ENCODE results near the gene GJD3. TPM values are rescaled to one million over a fixed set of nuclear protein-coding genes. Genes with fewer than 3 reads are reported as not detected.
A peak's percentile ranks its signal among the peaks of the same experiment; 100 is the strongest.

GJD3 gene
- total RNA-seq, 1 donor from 2014 or later: not detected

GRCh38 chr17:40319651-40320540, 44.6 kb downstream of the GJD3 start:
- DNase-seq (ENCODE audit: low spot score): no peak
- Histone ChIP-seq H3K79me2 (ENCODE audit: low read depth) (peaks cover 21% of the 10 kb centered on the region), H3F3A (ENCODE audit: low read depth) (peaks cover 23% of the 10 kb centered on the region), H3K27ac (no peak overlapping the region), H3K4me2 (peak overlapping the region; percentile 91), H2AFZ (replicated peaks) (no peak overlapping the region), H3K4me3 (no peak overlapping the region), H3K9ac (no peak overlapping the region), H3K36me3 (no peaks in the 10 kb centered on the region), H3K27me3 (peaks cover 31% of the 10 kb centered on the region), H3K9me3 (ENCODE audit: low read depth) (no peaks in the 10 kb centered on the region), H4K20me1 (ENCODE audit: low read depth) (peaks cover 59% of the 10 kb centered on the region), H3K4me1 (peaks cover 36% of the 10 kb centered on the region)
- H3K4me3 Mint-ChIP-seq: peak overlapping the region; percentile 91
- TF ChIP-seq EZH2 (IDR thresholded peaks at IDR 0.05) (no peak), EZH2phosphoT487 (IDR thresholded peaks at IDR 0.05) (no peak), CTCF (IDR thresholded peaks at IDR 0.05) (no peak)
- H3K4me1 Mint-ChIP-seq: peaks cover 61% of the 10 kb centered on the region
- peaks cover 7% of the 10 kb centered on the region for H3K27me3 Mint-ChIP-seq (ENCODE audit: insufficient read depth, low read depth)
- no peaks in the 10 kb centered on the region for H3K9me3 Mint-ChIP-seq
- no peaks in the 10 kb centered on the region for H3K36me3 Mint-ChIP-seq
- H3K27ac Mint-ChIP-seq: no peak overlapping the region

- peak overlapping the region; percentile 91 for H3K4me2 ChIP-seq
- Mint-ChIP-seq H3K4me3 (peak overlapping the region; percentile 91), H3K36me3 (no peaks in the 10 kb centered on the region), H3K9me3 (no peaks in the 10 kb centered on the region), H3K27ac (peak overlapping the region; percentile 69), H3K27me3 (ENCODE audit: insufficient read depth, low read depth) (peaks cover 7% of the 10 kb centered on the region), H3K4me1 (peaks cover 61% of the 10 kb centered on the region)
- H3K4me3 ChIP-seq: peak overlapping the region; percentile 73
- peaks cover 59% of the 10 kb centered on the region for H4K20me1 ChIP-seq (ENCODE audit: low read depth)
- peaks cover 43% of the 10 kb centered on the region for H3K4me1 ChIP-seq
- no peak overlapping the region for H3K9ac ChIP-seq
- peaks cover 21% of the 10 kb centered on the region for H3K79me2 ChIP-seq (ENCODE audit: low read depth)
- TF ChIP-seq EZH2 (IDR thresholded peaks at IDR 0.05): no peak
- no peak for TF ChIP-seq EZH2phosphoT487 (IDR thresholded peaks at IDR 0.05)
- TF ChIP-seq CTCF (IDR thresholded peaks at IDR 0.05): no peak
- no peaks in the 10 kb centered on the region for H3K9me3 ChIP-seq (ENCODE audit: low read depth)
- peaks cover 31% of the 10 kb centered on the region for H3K27me3 ChIP-seq
- no peak overlapping the region for H3K27ac ChIP-seq
- no peak overlapping the region for H2AFZ ChIP-seq (replicated peaks)
- H3F3A ChIP-seq (ENCODE audit: low read depth): peaks cover 23% of the 10 kb centered on the region
- H3K36me3 ChIP-seq: no peaks in the 10 kb centered on the region
- DNase-seq (ENCODE audit: low spot score): no peak
Observed at GRCh38 chr17:40318830-40319391, 45.6 kb downstream of the GJD3 start.

- no peak for TF ChIP-seq CTCF (IDR thresholded peaks at IDR 0.05)
- TF ChIP-seq EZH2 (IDR thresholded peaks at IDR 0.05): no peak
- no peak for TF ChIP-seq EZH2phosphoT487 (IDR thresholded peaks at IDR 0.05)
- peaks cover 31% of the 10 kb centered on the region for H3K27me3 ChIP-seq
- no peaks in the 10 kb centered on the region for H3K9me3 Mint-ChIP-seq
- DNase-seq (ENCODE audit: low spot score): peak; percentile 98
- no peak overlapping the region for H2AFZ ChIP-seq (replicated peaks)
- H3K4me1 Mint-ChIP-seq: peaks cover 64% of the 10 kb centered on the region
- peak overlapping the region; percentile 90 for H3K27ac Mint-ChIP-seq
- no peak overlapping the region for H3K9ac ChIP-seq
- no peak overlapping the region for H3K27ac ChIP-seq
- H3K4me2 ChIP-seq: peak overlapping the region; percentile 91
- H3F3A ChIP-seq (ENCODE audit: low read depth): peaks cover 23% of the 10 kb centered on the region
- H3K27me3 Mint-ChIP-seq (ENCODE audit: insufficient read depth, low read depth): peaks cover 7% of the 10 kb centered on the region
- no peaks in the 10 kb centered on the region for H3K36me3 Mint-ChIP-seq
- H3K9me3 ChIP-seq (ENCODE audit: low read depth): no peaks in the 10 kb centered on the region
- peaks cover 52% of the 10 kb centered on the region for H4K20me1 ChIP-seq (ENCODE audit: low read depth)
- peaks cover 46% of the 10 kb centered on the region for H3K4me1 ChIP-seq
- H3K79me2 ChIP-seq (ENCODE audit: low read depth): peaks cover 21% of the 10 kb centered on the region
- no peaks in the 10 kb centered on the region for H3K36me3 ChIP-seq
- peak overlapping the region; percentile 91 for H3K4me3 Mint-ChIP-seq
- peak overlapping the region; percentile 73 for H3K4me3 ChIP-seq
Observed at GRCh38 chr17:40317880-40318829, 46.4 kb downstream of the GJD3 start.

All from neural progenitor cell (in vitro differentiated cells).